DOHH2 (cell line): ENCODE results near the gene MSH6.

Source experiments
- H3F3A ChIP-seq: fragments of 200-600 bp; sonication (generic), shearing (Covaris generic); 2 replicates; pipeline ENCODE4 v1.6.0; 2016; ENCODE audit warnings: antibody characterized with exemption, mild to moderate bottlenecking; ENCODE audit not compliant: control insufficient read depth, insufficient read depth
- H3K27ac ChIP-seq: fragments of 200-600 bp; sonication (generic); 2 replicates; pipeline ENCODE4 v1.5.1; 2014; ENCODE audit warnings: low read depth, mild to moderate bottlenecking, low read length, moderate library complexity
- H3K27me3 ChIP-seq: fragments of 200-600 bp; sonication (generic); 2 replicates; pipeline ENCODE4 v1.6.1; 2014; ENCODE audit warnings: mild to moderate bottlenecking, low read length, mixed read lengths; ENCODE audit not compliant: control insufficient read depth
- H3K36me3 ChIP-seq: fragments of 200-600 bp; sonication (generic); 2 replicates; pipeline ENCODE4 v1.6.1; 2014; ENCODE audit warnings: mild to moderate bottlenecking, low read length, moderate library complexity, mixed read lengths; ENCODE audit not compliant: control insufficient read depth
- H3K4me1 ChIP-seq: fragments of 200-600 bp; sonication (generic); 2 replicates; pipeline ENCODE4 v1.6.1; 2014; ENCODE audit warnings: mild to moderate bottlenecking, low read length, mixed read lengths; ENCODE audit not compliant: control insufficient read depth
- H3K4me2 ChIP-seq: fragments of 200-600 bp; sonication (generic); 2 replicates; pipeline ENCODE4 v1.6.0; 2014; ENCODE audit warnings: mild to moderate bottlenecking, low read length, moderate library complexity
- H3K4me3 ChIP-seq: fragments of 200-600 bp; sonication (generic); 2 replicates; pipeline ENCODE4 v1.5.1; 2014; ENCODE audit warnings: mild to moderate bottlenecking, low read length, mixed read lengths
- H3K79me2 ChIP-seq: fragments of 200-600 bp; sonication (generic); 2 replicates; pipeline ENCODE4 v1.6.1; 2014; ENCODE audit warnings: mild to moderate bottlenecking, low read length, mixed read lengths; ENCODE audit not compliant: control insufficient read depth
- H3K9me2 ChIP-seq: fragments of 200-600 bp; sonication (generic); replicated peaks from 2 replicates; pipeline ENCODE4 v1.6.1; 2014; ENCODE audit warnings: mild to moderate bottlenecking, low read length, mixed read lengths; ENCODE audit not compliant: control insufficient read depth
- H3K9me3 ChIP-seq: fragments of 200-600 bp; sonication (generic); 2 replicates; pipeline ENCODE4 v1.6.1; 2014; ENCODE audit warnings: antibody characterized with exemption, low read length, mixed read lengths; ENCODE audit not compliant: control insufficient read depth, insufficient read depth
- H4K20me1 ChIP-seq: fragments of 200-600 bp; sonication (generic); 2 replicates; pipeline ENCODE4 v1.6.0; 2014; ENCODE audit warnings: low read depth, mild to moderate bottlenecking, antibody characterized with exemption, low read length, moderate library complexity; ENCODE audit not compliant: control insufficient read depth, insufficient read depth
- CTCF ChIP-seq: fragments of 200-600 bp; sonication (generic); IDR thresholded peaks from one replicate; pipeline ENCODE4 v1.5.1; 2014; ENCODE audit warnings: antibody characterized with exemption, mild to moderate bottlenecking, low read depth, low read length; ENCODE audit not compliant: poor library complexity, severe bottlenecking
- EZH2phosphoT487 ChIP-seq: fragments of 200-600 bp; sonication (generic); IDR thresholded peaks from 2 replicates; pipeline ENCODE4 v1.6.1; 2017; ENCODE audit warnings: borderline replicate concordance, mild to moderate bottlenecking, antibody characterized with exemption, low read length, moderate library complexity, mixed read lengths

Gene MSH6

GRCh38 chr2:47815764-47816163 is 32.8 kb downstream of the MSH6 start:
- Histone ChIP-seq H3K9me2 (no peaks in the 10 kb centered on the region), H3K27me3 (no peaks in the 10 kb centered on the region), H3F3A (peaks cover 34% of the 10 kb centered on the region), H3K4me3 (no peak overlapping the region), H3K27ac (no peak overlapping the region), H3K4me1 (peaks cover 7% of the 10 kb centered on the region; the same call in 1 of the 2 replicates), H3K79me2 (no peaks in the 10 kb centered on the region), H3K4me2 (no peak overlapping the region), H3K36me3 (peaks cover 90% of the 10 kb centered on the region), H3K9me3 (no peaks in the 10 kb centered on the region), H4K20me1 (no peaks in the 10 kb centered on the region)
- no peak for TF ChIP-seq EZH2phosphoT487
- TF ChIP-seq CTCF = no peak

DNA sequence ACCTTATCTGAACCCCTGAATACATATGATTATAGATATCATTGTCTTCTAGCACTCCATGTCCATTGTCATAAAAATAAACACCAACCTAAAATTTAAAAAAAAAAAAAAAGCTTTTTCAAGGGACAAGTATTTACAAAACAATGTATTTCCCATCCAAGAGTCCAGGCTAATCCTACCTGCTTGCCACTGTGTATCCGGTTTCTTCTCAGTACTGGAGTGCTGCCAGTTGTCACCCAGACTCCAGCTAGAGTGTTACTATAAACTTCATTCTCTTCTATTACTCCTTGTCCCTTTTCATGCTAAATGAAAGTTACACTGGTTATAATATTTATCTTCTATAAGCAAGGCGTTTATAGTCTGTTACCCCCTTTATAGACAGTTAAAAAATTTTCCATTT is 35.8 kb downstream of the MSH6 start:
- Histone ChIP-seq H3F3A (peaks cover 13% of the 10 kb centered on the region), H4K20me1 (no peaks in the 10 kb centered on the region), H3K27ac (no peak overlapping the region), H3K9me2 (no peaks in the 10 kb centered on the region), H3K4me3 (no peak overlapping the region), H3K79me2 (no peaks in the 10 kb centered on the region), H3K4me2 (no peak overlapping the region), H3K4me1 (peaks cover 7% of the 10 kb centered on the region; the same call in 1 of the 2 replicates), H3K27me3 (no peaks in the 10 kb centered on the region), H3K9me3 (no peaks in the 10 kb centered on the region), H3K36me3 (peaks cover 84% of the 10 kb centered on the region)
- no peak for TF ChIP-seq EZH2phosphoT487
- no peak for TF ChIP-seq CTCF

DNA sequence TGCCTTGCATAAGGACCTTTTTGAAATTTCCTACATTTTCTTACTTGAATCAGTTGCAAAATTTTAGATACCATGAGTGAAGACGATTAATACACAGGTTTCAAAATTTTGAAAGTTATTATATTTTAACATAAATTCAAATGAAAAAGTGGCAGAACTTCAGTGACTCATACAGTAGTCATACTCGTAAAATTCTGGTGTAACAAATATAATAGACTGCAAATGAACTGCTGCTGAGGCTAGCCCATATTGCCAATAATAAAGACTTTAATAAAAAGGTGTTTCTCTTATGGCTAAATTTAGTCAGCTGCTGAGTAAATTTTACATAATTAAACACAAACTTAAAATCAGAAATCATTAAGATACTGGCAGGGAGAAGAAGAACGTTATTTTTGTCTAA is 36.9 kb downstream of the MSH6 start:
- Histone ChIP-seq H3K79me2 (no peaks in the 10 kb centered on the region), H3K4me1 (peaks cover 7% of the 10 kb centered on the region; the same call in 1 of the 2 replicates), H3K4me2 (no peak overlapping the region), H3K4me3 (no peak overlapping the region), H3K9me3 (no peaks in the 10 kb centered on the region), H4K20me1 (no peaks in the 10 kb centered on the region), H3K9me2 (no peaks in the 10 kb centered on the region), H3K27me3 (no peaks in the 10 kb centered on the region), H3K36me3 (peaks cover 90% of the 10 kb centered on the region), H3K27ac (no peak overlapping the region), H3F3A (peaks cover 6% of the 10 kb centered on the region)
- no peak for TF ChIP-seq EZH2phosphoT487
- TF ChIP-seq CTCF = no peak
